Stimulated activated CD8-positive, alpha-beta memory T cell treated with anti-CD3 and anti-CD28 coated beads, Interleukin-12 subunit alpha, Interleukin-12 subunit beta, amount 100 ng/mL, for 4 hours (primary cell): Measurements from ENCODE around the gene KLHL22.
"Not testable (repeated sequence)": the region's sequence is repeated elsewhere in the genome, so short reads cannot be mapped to it uniquely, and the experiment has no call there.

ENCODE experiments used
- DNase-seq: peaks from one replicate; pipeline ENCODE4 v3.0.0-alpha.2; 2020; ENCODE audit warnings: low read depth

KLHL22 gene, protein sequence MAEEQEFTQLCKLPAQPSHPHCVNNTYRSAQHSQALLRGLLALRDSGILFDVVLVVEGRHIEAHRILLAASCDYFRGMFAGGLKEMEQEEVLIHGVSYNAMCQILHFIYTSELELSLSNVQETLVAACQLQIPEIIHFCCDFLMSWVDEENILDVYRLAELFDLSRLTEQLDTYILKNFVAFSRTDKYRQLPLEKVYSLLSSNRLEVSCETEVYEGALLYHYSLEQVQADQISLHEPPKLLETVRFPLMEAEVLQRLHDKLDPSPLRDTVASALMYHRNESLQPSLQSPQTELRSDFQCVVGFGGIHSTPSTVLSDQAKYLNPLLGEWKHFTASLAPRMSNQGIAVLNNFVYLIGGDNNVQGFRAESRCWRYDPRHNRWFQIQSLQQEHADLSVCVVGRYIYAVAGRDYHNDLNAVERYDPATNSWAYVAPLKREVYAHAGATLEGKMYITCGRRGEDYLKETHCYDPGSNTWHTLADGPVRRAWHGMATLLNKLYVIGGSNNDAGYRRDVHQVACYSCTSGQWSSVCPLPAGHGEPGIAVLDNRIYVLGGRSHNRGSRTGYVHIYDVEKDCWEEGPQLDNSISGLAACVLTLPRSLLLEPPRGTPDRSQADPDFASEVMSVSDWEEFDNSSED

DNA sequence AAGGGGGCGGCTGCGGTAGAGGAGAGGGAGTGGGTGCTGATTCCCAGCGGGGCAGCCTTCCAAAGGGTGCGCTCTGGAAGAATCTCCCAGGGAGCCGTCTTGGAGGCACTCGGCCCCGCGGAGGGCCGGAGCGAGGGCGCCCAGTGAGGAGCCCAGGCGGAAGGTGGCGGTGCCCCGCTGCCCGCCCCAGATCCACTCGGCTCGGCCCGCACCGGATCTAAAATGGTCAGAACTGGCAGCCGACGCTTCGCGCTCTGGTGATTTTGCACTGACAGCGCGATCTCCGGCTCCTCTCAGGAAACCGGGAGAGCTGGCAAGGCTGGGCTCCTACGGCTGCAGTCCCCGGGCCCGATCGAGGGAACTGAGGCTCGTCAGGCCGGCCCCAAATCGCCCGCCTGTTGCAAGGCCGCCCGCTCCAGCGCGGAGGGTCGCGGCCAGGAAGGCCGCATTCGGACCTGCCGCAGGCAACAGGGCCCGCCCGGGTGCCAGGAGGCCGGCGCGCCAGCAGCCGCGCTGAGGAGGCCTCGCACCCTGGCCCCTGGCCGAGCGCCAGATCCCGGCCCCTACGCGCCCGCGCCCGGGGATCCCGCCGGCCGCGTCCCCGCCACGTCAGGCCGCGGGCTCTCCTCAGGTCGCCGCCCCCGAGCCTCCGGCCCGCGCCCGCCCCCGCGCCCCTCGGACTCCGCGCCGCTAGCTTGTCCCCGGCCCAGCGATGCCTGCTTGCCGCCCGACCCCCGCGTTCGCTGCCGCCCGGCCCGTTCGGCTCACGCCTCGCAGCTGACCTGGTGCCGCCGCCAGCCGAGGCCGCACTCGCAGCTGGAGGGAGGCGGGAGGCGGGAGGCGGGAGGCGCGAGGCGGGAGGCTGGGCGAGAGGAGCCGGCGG lies at the start of gene KLHL22:
KLHL22 (minus strand) TSS at position 818 of the 883 bp plus-strand sequence. CDS start 6,584 bp downstream, outside the sequence.
- DNase-seq: no peak

DNA sequence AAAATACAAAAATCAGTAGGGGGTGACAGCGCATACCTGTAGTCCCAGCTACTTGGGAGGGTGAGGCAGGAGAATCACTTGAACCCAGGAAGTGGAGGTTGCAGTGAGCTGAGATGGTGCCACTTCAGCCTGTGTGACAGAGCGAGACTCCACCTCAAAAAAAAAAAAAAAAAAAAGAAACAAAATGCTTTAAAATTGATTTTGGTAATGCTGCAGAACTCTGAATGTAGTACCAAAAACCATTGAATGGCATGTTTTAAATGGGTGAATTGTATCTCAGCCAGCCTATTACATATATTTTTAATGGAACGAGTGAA lies 49.7 kb upstream of the KLHL22 start:
- not testable (repeated sequence) for DNase-seq

DNA sequence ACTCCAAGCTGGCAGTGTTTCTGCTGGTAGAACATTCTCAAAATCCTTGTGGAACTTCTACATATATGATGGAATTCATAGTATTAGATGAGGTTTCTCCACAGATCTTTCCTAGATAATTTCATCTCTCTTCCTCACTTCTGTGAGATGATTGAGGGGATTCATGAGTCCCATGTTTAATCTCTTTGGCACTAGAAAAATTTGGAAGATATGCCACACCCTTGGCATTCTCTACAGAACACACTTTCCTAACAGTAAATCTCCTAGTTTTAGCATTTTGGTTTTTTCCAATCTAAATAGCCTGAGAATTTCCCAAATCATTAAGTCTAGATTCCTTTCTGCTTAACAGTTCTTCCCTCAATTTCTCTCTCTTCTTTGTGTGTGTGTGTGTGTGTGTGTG lies 47.1 kb upstream of the KLHL22 start:
- DNase-seq: no peak

DNA sequence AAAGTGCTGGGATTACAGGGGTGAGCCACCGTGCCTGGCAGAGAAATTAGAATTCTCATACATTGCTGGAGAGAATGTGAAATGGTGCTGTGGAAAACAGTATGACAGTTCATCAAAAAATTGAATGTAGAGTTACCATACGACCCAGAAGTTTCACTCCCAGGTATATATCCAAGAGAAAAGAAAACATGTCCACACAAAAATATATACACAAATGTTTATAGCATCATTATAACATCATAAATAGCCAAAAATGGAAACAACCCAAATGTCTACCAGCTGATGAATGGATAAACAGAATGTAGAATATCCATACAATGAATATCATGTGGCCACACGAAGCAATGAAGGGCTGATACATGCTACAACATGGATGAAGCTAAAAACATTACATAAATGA lies 46.5 kb upstream of the KLHL22 start:
- no peak for DNase-seq

DNA sequence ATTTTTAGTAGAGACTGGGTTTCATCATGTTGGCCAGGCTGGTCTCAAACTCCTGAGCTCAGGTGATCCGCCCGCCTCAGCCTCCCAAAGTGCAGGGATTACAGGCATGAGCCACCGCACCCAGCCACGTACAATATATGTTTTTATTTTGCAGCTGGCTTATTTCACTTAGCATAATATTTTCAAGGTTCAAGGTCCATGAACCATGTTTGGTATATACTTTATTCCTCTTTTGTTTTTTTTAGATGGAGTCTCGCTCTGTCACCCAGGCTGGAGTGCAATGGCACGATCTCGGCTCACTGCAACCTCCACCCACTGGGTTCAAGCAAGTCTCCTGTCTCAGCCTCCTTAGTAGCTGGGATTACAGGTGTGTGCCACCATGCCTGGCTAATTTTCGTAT lies 43.3 kb upstream of the KLHL22 start:
- not testable (repeated sequence) for DNase-seq

DNA sequence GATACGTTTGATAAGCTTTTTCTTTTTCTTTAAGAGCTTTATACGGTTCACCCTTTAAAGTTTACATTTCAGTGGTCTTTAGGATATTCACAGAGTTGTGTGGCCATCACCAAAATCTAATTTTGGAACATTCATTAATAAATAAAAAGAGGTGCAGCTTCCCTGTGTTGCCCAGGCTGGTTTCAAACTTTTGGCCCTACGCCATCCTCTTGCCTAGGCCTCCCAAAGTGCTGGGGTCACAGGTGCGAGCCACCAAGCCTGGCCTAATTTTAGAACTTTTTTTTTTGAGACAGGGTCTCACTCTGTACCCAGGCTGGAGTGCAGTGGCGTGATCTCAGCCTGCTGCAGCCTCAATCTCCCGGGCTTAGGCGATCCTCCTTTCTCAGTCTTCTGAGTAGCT lies 42.4 kb upstream of the KLHL22 start:
- no peak for DNase-seq

DNA sequence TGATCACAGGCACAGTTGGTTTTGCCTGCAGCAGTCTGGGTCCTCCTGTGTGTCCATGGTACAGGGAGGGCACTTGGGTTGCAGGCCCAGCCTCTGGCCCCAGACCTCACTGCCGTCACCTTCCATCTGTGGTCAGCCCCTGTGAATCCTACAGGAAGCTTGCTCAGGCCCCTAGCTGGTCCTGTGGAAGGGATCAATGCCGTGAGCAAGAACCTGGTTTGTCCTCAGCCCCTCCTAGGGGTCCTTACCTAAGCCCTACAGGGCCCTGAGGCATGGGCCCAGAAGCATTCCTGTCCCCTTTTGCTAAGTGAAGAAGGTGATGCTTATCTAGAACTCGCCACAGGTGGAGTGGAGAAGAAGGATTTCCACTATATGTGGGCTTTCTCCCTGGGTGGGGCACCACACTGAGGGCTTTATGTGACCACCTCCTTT lies 41.7 kb upstream of the KLHL22 start:
- no peak for DNase-seq

DNA sequence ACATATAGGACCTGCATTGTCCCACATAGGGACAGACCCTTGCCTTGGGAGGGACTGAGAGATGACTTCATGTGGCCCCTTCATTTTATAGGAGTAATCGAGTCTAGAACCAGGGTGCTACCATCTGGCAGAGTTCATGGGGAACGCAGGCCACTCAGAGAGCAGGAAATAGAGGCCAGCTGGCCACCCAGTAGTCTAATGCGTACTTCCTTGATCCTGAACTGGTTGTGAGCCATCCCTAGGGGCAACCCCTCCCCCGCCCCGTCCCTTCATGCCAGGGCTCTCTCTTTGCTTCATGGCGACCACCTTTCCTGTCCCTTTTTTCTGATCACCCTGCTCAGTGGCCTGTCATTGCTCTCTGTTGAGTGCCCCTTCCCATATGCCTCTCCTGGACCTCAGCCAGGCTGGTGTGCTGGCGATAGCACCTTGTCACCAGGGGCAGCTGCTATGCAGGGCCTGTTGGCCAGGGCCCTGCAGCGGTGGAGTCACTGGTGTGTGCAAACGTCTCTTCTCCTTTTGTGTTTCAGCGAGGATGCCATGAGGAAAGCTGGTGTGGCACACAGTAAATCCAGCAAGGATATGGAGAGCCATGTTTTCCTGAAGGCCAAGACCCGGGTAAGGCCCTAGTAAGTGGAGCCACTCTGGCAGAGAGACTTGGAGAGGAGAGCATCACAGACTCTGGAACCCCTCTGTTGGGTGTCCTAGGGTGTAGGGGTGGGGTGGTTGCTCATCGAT lies 41.2 kb upstream of the KLHL22 start:
- no peak for DNase-seq

DNA sequence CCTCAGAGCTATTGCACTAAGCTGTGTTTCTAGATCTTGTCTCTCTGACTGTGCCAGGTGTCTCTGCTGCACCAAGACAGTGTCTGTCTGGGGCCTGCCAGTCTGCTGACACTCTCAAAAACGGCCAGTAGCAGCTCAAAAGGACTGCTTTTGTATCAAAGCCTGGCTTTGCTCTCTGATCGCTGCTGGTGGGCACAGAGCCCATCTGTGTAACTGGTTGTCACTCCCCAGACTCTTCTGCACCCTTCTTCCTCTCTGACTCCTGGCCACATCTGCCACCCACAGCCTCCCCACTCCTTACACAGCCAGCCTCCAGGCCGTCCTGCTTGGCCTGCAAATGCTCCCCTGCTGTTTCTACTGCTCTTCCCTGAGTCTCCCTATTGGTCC lies 38.3 kb upstream of the KLHL22 start:
- DNase-seq: no peak

DNA sequence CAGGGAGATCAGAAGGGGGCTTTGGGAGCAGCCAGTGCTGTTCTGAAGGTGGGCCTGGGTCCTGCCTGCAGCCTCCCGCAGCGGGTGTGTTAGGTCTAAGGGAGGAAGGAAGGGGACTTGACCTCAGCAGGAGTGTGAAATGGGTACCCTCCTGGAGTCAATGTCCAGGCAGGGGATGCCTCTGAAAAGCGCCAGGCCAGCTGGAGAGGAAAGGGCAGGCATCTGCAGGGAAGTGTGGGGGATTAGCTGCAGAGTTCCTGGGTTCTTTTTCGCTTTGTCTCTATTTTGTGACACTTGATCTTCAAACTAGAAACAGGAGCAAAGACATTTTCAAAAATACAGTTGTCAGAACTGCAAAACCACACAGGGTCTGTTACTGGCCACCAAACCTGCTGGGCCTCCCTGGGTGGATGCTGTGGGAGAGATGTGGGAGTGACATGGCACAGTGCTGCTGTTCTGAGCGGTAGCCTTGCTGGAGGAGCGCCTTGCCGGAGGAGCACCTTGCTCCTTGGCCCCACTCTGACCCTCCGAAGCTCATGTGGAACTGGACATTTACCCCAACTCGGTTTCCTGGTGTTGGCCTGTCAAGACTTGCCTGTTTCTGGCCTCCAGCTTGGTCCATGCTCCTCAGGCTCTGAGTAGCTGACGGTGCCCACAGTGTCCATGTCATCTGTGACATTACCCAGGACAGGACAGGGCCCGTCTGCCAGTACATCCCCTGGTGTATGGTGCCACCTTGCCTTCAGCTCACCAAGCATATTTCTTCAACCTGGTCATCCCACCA lies 37.7 kb upstream of the KLHL22 start:
- no peak for DNase-seq

DNA sequence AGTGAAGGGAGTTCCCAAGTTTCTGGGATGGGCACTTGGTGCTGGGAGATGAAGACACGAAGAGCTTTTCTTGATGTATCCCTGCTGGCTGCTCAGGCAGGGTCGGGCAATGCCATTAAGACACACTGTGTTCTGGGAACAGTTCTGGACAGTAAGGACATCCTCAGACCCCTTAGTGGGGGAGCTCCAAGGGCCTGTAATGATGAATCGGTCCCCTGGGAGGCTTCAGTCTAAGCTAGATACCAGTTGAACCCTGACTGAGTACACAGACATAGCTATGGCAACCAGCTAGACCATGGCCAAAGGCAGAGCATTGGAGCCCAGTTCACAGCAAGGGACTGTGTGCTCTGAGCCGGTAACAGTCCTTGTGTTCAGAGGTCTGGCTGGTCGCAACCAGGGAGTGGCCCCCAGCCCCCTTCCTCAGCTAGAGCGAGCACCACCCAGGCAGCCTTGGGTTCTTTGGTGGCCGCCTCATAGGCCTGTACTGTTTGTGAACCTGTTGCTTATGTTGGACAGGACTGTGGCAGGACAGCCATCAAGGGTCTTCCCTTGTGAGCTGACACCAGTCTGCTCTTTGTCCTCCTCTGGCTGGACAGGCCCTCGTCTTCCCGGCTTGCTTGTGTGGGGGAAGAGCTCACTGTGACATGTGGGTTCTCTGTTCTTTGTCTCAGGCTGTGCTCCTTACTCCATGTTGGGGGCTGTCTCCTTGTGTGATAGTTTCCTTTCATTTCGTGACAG lies 36.8 kb upstream of the KLHL22 start:
- no peak for DNase-seq

DNA sequence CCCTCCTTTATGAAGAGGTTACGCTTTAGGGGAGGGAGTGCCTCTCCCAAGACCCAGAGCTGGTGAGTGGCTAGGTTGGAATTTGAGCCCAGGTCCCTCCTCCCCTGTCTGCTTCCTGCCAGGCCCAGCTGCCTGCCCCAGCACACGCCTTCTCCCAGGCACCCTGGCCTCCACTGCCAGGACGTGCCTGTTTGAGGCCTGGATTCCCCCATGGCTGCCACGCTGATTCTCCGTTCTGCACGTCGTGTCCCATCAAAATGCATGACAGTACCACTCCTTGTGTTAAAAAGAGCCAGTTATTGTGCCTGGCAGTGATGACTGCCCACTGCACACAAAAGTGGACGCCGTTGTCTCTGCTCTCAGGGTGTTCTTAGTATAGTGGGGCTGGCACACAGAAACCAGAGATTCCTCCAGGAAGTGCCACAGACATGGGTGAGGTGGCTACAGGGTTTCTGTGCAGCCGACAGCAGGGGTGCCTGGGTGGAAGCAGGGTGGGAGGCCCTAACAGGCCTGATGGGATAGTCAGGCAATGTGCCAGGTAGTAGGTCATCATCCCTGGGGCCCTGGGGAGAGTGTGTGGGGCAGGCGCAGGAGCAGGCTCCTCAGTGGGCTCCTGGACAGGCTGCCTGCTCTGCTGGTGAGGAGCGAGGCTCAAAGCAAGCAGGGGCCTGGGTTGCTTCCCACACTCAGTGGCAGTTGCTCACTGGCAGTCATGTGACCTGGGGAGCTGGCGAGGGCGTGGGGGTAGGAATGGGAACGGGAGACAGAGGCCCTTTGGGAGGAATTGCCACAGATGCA lies 36.0 kb upstream of the KLHL22 start:
- DNase-seq: no peak

DNA sequence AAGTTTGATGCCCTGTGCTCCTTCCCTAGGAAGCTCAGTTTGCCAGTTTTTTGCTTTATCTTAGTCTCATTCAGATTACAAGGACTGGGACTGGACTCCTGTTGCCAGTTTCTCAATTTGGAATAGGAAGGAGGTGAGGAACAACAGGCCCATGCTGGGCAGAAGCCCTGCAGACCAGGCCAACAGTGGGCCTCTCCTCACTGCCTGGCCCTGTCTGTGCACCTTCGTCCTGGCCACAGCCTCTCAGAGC lies 35.5 kb upstream of the KLHL22 start:
- no peak for DNase-seq

DNA sequence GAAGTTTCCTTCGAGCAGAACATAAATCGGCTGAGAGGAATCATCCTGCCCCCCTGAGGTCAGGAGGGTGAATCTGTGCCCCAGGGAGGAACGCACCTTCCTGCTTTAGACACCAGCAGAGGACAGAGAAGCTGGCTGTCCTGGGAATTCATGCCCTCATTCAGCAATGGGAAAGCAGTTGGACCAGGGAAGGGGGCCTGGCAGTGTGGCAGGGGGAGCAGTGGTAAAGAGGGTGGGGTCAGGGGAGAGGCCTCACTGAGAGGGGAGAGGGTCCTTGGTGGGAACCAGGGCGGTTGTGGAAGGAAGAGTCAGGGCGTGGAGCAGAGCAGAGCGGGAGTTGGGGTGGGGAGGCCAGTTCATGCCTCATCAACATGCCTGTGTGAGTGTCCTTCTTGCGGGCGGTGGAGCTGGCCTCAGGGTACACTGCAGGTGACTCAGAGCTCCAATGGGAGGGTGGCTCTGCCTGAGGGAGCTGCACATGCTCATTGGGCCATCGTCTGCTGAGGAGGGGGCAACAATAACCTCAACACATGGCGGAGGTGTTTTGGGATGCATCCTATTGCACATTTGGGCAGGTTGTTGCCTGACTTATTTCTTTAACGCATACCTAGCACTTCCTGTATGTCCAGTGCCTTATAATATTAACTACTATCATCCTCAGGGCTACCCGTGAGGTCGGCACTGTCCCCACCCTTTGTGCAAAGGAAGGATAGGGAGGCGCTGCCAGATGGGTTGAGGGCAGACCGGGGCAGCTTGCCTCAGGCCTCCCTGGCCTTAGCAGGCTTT lies 35.0 kb upstream of the KLHL22 start:
- no peak for DNase-seq

DNA sequence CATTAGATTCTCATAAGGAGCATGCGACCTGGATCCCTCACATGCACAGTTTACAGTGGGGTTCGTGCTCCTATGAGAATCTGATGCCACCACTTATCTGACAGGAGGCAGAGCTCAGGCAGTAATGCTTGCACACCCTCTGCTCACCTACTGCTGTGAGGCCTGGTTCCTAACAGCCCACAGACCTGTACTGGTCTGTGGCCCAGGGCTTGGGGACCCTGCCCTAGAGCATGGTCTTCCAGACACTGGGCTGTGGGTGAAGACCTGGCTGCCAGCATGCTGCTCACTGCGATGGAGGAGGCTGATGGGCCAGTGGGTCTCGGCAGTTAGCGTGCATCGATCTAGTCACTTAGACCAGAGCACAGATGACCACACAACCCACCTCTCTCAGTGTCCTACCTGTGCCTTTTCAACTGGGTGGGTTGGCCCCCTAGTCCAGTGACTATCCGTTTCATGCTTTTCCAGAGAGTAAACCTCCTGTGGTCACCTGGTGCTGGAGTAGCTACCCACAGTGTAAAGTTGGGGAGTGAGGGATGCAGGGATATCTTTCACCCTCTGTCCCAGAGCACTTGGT lies 32.9 kb upstream of the KLHL22 start:
- DNase-seq: no peak

DNA sequence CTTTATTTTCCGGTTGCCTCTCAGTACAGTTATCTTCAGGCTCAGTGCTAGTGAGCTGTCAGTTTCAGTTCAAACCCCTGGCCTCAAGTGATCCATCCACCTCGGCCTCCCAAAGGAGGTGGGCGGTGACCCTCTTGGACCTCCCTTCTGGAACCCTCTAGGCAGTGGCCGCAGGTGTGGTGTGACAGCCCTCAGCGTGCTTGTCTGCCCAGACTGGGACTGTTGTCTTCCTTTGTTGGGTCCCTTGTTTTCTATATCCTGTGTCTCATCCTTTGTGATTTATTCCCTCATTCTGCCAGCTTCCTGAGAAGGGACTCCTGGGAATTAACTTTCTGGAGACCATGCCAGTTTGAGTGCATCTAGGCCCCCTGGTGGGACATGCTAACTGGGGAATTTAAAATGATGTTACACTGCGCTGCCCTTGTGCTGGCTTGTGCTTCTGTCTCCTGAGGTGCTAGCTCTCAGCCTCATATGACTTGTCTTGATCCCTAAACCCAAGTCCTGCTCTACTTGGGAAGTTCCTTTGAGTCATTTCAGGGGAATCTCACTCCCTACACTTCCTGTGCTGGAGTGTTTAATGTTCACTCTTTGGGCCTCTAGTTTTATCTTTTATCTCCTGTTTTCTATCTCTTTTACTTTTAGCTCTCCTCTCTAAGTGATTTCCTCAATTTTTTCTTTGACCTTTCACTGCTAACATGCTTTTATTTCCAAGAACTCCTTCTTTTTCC lies 31.2 kb upstream of the KLHL22 start:
- no peak for DNase-seq

DNA sequence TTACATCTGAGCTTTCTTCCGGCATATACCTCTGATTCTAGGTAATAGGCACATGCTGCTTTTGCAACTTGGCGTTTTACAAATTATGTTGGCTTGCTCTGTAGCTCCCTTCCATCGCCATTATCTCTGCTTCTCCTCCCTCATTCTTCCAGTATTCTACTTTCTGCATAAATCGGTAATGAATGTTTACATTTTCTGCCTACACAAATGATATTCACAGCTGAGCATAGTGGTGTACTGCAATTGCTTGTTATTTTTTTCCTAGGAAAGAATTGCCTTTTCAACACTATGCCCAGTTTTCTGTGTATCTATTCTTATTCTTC lies 30.7 kb upstream of the KLHL22 start:
- DNase-seq: no peak

DNA sequence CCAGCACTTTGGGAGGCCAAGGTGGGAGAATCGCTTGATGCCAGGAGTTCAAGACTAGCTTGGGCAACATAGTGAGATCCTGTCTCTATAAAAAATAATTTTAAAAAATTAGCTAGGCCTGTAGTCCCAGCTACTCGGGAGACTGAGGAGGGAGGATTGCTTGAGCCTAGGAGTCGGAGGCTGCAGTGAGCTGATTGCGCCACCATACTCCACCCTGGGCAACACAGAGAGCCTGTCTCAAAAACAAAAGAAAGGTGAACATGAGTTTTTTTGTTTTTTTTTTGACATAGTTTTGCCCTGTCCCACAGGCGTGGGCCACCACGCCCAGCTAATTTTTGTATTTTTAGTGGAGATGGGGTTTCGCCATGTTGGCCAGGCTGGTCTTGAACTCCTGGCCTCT lies 29.5 kb upstream of the KLHL22 start:
- DNase-seq: no peak
